Neural cell (in vitro differentiated cells): ENCODE results near the gene LDAF1. TPM values are rescaled to one million over a fixed set of nuclear protein-coding genes. Genes with fewer than 3 reads are reported as not detected.
"Not testable (repeated sequence)": the region's sequence is repeated elsewhere in the genome, so short reads cannot be mapped to it uniquely, and the experiment has no call there.

Source experiments
- H2AFZ ChIP-seq: fragments of 200-600, 300-800 bp; sonication (generic), shearing (Covaris generic); 2 replicates; pipeline ENCODE4 v1.6.0; 2014; ENCODE audit warnings: low read depth, mild to moderate bottlenecking, antibody characterized with exemption, low read length, moderate library complexity
- H3F3A ChIP-seq: fragments of 200-600 bp; shearing (Covaris generic); 2 replicates; pipeline ENCODE4 v1.6.1; 2016; ENCODE audit warnings: mild to moderate bottlenecking, moderate library complexity, mixed read lengths, antibody characterized with exemption, low read length; ENCODE audit not compliant: insufficient read depth, poor library complexity, severe bottlenecking
- H3K27ac ChIP-seq: fragments of 200-600, 300-800 bp; sonication (generic), shearing (Covaris generic); 2 replicates; pipeline ENCODE4 v1.5.1; 2014; ENCODE audit warnings: mild to moderate bottlenecking, low read length, moderate library complexity
- H3K27me3 ChIP-seq: fragments of 300-800, 200-600 bp; sonication (generic), shearing (Covaris generic); 2 replicates; pipeline ENCODE4 v1.6.0; 2014; ENCODE audit warnings: mild to moderate bottlenecking, low read depth, low read length, moderate library complexity; ENCODE audit not compliant: insufficient read depth
- H3K36me3 ChIP-seq: fragments of 300-800, 200-600 bp; sonication (generic), shearing (Covaris generic); 2 replicates; pipeline ENCODE4 v1.5.1; 2014; ENCODE audit warnings: mild to moderate bottlenecking, antibody characterized with exemption, low read length, moderate library complexity; ENCODE audit not compliant: insufficient read depth
- H3K4me2 ChIP-seq: fragments of 300-800, 200-600 bp; sonication (generic), shearing (Covaris generic); 2 replicates; pipeline ENCODE4 v1.6.0; 2014; ENCODE audit warnings: mild to moderate bottlenecking, low read length
- H3K4me3 ChIP-seq: fragments of 300-800, 200-600 bp; sonication (generic), shearing (Covaris generic); 2 replicates; pipeline ENCODE4 v1.5.1; 2014; ENCODE audit warnings: mild to moderate bottlenecking, low read length, moderate library complexity
- H3K79me2 ChIP-seq: fragments of 200-600 bp; shearing (Covaris generic); replicated peaks from 2 replicates; pipeline ENCODE4 v1.6.0; 2014; ENCODE audit warnings: mild to moderate bottlenecking, low read length, moderate library complexity; ENCODE audit not compliant: insufficient read depth
- H3K9ac ChIP-seq: fragments of 300-800, 200-600 bp; sonication (generic), shearing (Covaris generic); 2 replicates; pipeline ENCODE4 v1.6.1; 2016; ENCODE audit warnings: mild to moderate bottlenecking, low read length, mixed read lengths
- H3K9me2 ChIP-seq: fragments of 200-600 bp; shearing (Covaris generic); 2 replicates; pipeline ENCODE4 v1.6.1; 2016; ENCODE audit warnings: mild to moderate bottlenecking, low read length, mixed read lengths; ENCODE audit not compliant: insufficient read depth
- H3K9me3 ChIP-seq: fragments of 200-600, 300-800 bp; sonication (generic), shearing (Covaris generic); 2 replicates; pipeline ENCODE4 v1.6.1; 2016; ENCODE audit warnings: mild to moderate bottlenecking, mixed run types, low read length, moderate library complexity, mixed read lengths
- H4K20me1 ChIP-seq: fragments of 200-600 bp; shearing (Covaris generic); 2 replicates; pipeline ENCODE4 v1.6.1; 2016; ENCODE audit warnings: mild to moderate bottlenecking, mixed run types; ENCODE audit not compliant: insufficient read depth
- CTCF ChIP-seq: fragments of 450-650 bp; IDR thresholded peaks from 2 replicates; pipeline ENCODE4 v1.5.1; 2014; ENCODE audit warnings: antibody characterized with exemption, mild to moderate bottlenecking, moderate library complexity; ENCODE audit not compliant: poor library complexity, severe bottlenecking
- EP300 ChIP-seq: fragments of 450-650 bp; conservative IDR thresholded peaks from 2 replicates; pipeline ENCODE4 v1.6.1; 2014; ENCODE audit warnings: antibody characterized with exemption, mild to moderate bottlenecking, moderate library complexity; ENCODE audit not compliant: poor library complexity, severe bottlenecking
- EZH2 ChIP-seq: fragments of 200-600, 300-800 bp; shearing (Covaris generic), sonication (generic); IDR thresholded peaks from 2 replicates; pipeline ENCODE4 v1.6.1; 2014; ENCODE audit warnings: antibody characterized with exemption, low read length, borderline replicate concordance, mild to moderate bottlenecking; ENCODE audit not compliant: insufficient read depth, poor library complexity, severe bottlenecking
- MXI1 ChIP-seq: fragments of 450-650 bp; conservative IDR thresholded peaks from 2 replicates; pipeline ENCODE4 v1.6.1; 2014; ENCODE audit warnings: antibody characterized with exemption, mild to moderate bottlenecking; ENCODE audit not compliant: poor library complexity, severe bottlenecking
- POLR2AphosphoS5 ChIP-seq: IDR thresholded peaks from 2 replicates; pipeline ENCODE4 v1.6.1; 2012
- RAD21 ChIP-seq: fragments of 450-650 bp; conservative IDR thresholded peaks from 2 replicates; pipeline ENCODE4 v1.6.1; 2014; ENCODE audit warnings: antibody characterized with exemption, mild to moderate bottlenecking, moderate library complexity
- REST ChIP-seq: IDR thresholded peaks from 2 replicates; pipeline ENCODE4 v1.6.1; 2012; ENCODE audit warnings: borderline replicate concordance
- SMC3 ChIP-seq: fragments of 450-650 bp; conservative IDR thresholded peaks from 2 replicates; pipeline ENCODE4 v1.6.1; 2014; ENCODE audit warnings: antibody characterized with exemption, mild to moderate bottlenecking, moderate library complexity; ENCODE audit not compliant: poor library complexity
- TAF1 ChIP-seq: IDR thresholded peaks from 2 replicates; pipeline ENCODE4 v1.6.1; 2012; ENCODE audit warnings: low read depth
- polyA plus RNA-seq: library from polyadenylated mRNA; depleted of rRNA; stranded (reverse); fragments of >200 nt; gene quantifications from 2 replicates; pipeline ENCODE4 v1.2.3, GENCODE V29; 2014

Gene LDAF1
- polyA plus RNA-seq, 1 donor from 2014 or later, result 10.8 TPM

- H3K9me2 ChIP-seq, result no peaks in the 10 kb centered on the region
- H4K20me1 ChIP-seq, result no peaks in the 10 kb centered on the region
- TF ChIP-seq TAF1 (no peak), REST (no peak), EZH2 (no peak), MXI1 (no peak), SMC3 (no peak), POLR2AphosphoS5 (no peak), CTCF (no peak), EP300 (no peak), RAD21 (no peak)
- no peaks in the 10 kb centered on the region for H3K9me3 ChIP-seq
- H3K9ac ChIP-seq, result no peak overlapping the region
- no peak overlapping the region for H3K27ac ChIP-seq
- no peaks in the 10 kb centered on the region for H3K36me3 ChIP-seq
- no peak overlapping the region for H3K4me3 ChIP-seq
- H3K79me2 ChIP-seq, result no peaks in the 10 kb centered on the region
- H3F3A ChIP-seq, result no peaks in the 10 kb centered on the region
- H3K4me2 ChIP-seq, result no peak overlapping the region
- H3K27me3 ChIP-seq, result no peaks in the 10 kb centered on the region
- H2AFZ ChIP-seq, result no peak overlapping the region
These were observed 9.6 kb downstream of the LDAF1 start for GRCh38 chr16:21167929-21168602.

GRCh38 chr16:21169249-21169981, 10.9 kb downstream of the LDAF1 start:
- H3K79me2 ChIP-seq, result no peaks in the 10 kb centered on the region
- no peaks in the 10 kb centered on the region for H3K36me3 ChIP-seq
- H3K4me2 ChIP-seq, result no peak overlapping the region
- H3K4me3 ChIP-seq, result no peak overlapping the region
- no peaks in the 10 kb centered on the region for H3K9me2 ChIP-seq
- H4K20me1 ChIP-seq, result no peaks in the 10 kb centered on the region
- no peaks in the 10 kb centered on the region for H3F3A ChIP-seq
- H3K9ac ChIP-seq, result no peak overlapping the region
- H3K9me3 ChIP-seq, result no peaks in the 10 kb centered on the region
- H3K27ac ChIP-seq, result no peak overlapping the region
- no peaks in the 10 kb centered on the region for H3K27me3 ChIP-seq
- H2AFZ ChIP-seq, result no peak overlapping the region
- TF ChIP-seq REST (no peak), SMC3 (no peak), MXI1 (no peak), EZH2 (no peak), RAD21 (no peak), POLR2AphosphoS5 (no peak), EP300 (no peak), TAF1 (no peak), CTCF (no peak)

- not testable (repeated sequence) for H4K20me1 ChIP-seq, H3K9me2 ChIP-seq, H3K36me3 ChIP-seq, H3K4me2 ChIP-seq, H3K27me3 ChIP-seq, H2AFZ ChIP-seq, H3K4me3 ChIP-seq, H3K9ac ChIP-seq, H3K79me2 ChIP-seq, H3K27ac ChIP-seq, H3K9me3 ChIP-seq, H3F3A ChIP-seq
These were observed 11.6 kb downstream of the LDAF1 start for GRCh38 chr16:21170116-21170515.
